ENCODE data around the gene FNDC10. TPM values are rescaled to one million over a fixed set of nuclear protein-coding genes. Genes with fewer than 3 reads are reported as not detected.
A peak's percentile ranks its signal among the peaks of the same experiment; 100 is the strongest.

The FNDC10 gene
- total RNA-seq, 1 donor from 2014 or later: 11.6 TPM

DNA sequence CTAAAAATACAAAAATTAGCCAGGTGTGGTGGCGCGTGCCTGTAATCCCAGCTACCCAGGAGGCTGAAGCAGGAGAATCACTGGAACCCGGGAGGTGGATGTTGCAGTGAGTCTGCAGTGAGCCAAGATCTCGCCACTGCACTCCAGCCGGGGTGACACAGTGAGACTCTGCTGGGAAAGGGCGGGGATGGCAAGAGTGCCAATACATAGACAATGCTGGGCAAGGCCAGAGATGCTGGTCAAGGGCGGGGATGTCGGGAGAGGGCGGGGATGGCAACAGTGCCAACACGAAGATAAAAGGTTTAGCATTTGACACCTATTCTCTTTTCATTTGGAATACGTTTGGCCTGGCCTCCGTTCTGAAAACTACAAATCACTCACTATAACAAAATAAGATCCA, 36.2 kb downstream of the FNDC10 start:
- Mint-ChIP-seq H3K9me3 (ENCODE audit: unreplicated experiment) (no peaks in the 10 kb centered on the region), H3K4me1 (ENCODE audit: unreplicated experiment) (peaks cover 3% of the 10 kb centered on the region), H3K4me3 (ENCODE audit: unreplicated experiment) (peak overlapping the region; percentile 72), H3K36me3 (ENCODE audit: low read depth, unreplicated experiment) (peaks cover 25% of the 10 kb centered on the region), H3K27ac (ENCODE audit: unreplicated experiment) (no peak overlapping the region), H3K27me3 (ENCODE audit: unreplicated experiment) (peaks cover 7% of the 10 kb centered on the region)
- TF ChIP-seq, protein P1, sequence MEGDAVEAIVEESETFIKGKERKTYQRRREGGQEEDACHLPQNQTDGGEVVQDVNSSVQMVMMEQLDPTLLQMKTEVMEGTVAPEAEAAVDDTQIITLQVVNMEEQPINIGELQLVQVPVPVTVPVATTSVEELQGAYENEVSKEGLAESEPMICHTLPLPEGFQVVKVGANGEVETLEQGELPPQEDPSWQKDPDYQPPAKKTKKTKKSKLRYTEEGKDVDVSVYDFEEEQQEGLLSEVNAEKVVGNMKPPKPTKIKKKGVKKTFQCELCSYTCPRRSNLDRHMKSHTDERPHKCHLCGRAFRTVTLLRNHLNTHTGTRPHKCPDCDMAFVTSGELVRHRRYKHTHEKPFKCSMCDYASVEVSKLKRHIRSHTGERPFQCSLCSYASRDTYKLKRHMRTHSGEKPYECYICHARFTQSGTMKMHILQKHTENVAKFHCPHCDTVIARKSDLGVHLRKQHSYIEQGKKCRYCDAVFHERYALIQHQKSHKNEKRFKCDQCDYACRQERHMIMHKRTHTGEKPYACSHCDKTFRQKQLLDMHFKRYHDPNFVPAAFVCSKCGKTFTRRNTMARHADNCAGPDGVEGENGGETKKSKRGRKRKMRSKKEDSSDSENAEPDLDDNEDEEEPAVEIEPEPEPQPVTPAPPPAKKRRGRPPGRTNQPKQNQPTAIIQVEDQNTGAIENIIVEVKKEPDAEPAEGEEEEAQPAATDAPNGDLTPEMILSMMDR (IDR thresholded peaks at IDR 0.05; ENCODE audit: unreplicated experiment): no peak
- no peak for DNase-seq (ENCODE audit: low spot score)

GRCh38 chr1:1562556-1563195, 37.3 kb downstream of the FNDC10 start:
- peaks cover 3% of the 10 kb centered on the region for H3K4me1 Mint-ChIP-seq (ENCODE audit: unreplicated experiment)
- H3K27ac Mint-ChIP-seq (ENCODE audit: unreplicated experiment): no peak overlapping the region
- DNase-seq (ENCODE audit: low spot score): no peak
- TF ChIP-seq, protein P1 (IDR thresholded peaks at IDR 0.05; ENCODE audit: unreplicated experiment): no peak
- H3K36me3 Mint-ChIP-seq (ENCODE audit: low read depth, unreplicated experiment): peaks cover 27% of the 10 kb centered on the region
- no peak overlapping the region for H3K4me3 Mint-ChIP-seq (ENCODE audit: unreplicated experiment)
- H3K9me3 Mint-ChIP-seq (ENCODE audit: unreplicated experiment): no peaks in the 10 kb centered on the region
- H3K27me3 Mint-ChIP-seq (ENCODE audit: unreplicated experiment): peaks cover 7% of the 10 kb centered on the region

DNA sequence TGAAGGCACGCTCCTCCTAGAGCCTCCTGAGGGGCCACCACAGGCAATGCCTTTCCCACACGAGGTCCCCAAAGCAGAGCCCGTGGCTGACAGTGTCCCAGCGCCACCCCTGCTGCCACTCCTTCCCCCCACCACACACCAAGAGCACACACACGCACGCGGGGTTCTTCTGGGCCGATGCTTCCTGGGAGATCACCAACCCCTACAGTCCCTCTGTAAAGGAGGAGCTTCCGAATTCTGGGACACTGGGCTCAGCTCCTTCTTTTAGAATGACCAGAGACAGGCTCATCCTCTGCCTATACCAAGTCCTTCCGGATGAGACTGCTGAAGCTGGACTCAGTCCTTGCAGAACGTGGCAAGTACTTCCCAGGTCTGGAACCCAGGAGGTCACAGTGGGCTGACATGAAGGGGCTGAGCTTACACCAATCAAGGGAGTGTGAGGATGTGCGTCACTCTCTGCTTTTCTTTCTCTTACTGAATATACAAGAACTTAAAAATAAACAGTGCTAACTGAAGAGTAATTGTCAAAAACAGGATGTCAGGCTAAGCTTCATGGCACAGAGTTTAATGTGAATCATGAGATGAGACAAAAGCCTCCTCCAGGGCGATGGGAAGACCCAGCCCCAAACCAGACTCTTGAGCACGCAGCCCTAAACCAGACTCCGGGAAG, 38.0 kb downstream of the FNDC10 start:
- H3K4me1 Mint-ChIP-seq (ENCODE audit: unreplicated experiment): peaks cover 3% of the 10 kb centered on the region
- no peaks in the 10 kb centered on the region for H3K9me3 Mint-ChIP-seq (ENCODE audit: unreplicated experiment)
- no peak overlapping the region for H3K4me3 Mint-ChIP-seq (ENCODE audit: unreplicated experiment)
- DNase-seq (ENCODE audit: low spot score): no peak
- H3K36me3 Mint-ChIP-seq (ENCODE audit: low read depth, unreplicated experiment): peaks cover 27% of the 10 kb centered on the region
- TF ChIP-seq, protein P1 (IDR thresholded peaks at IDR 0.05; ENCODE audit: unreplicated experiment): no peak
- peaks cover 6% of the 10 kb centered on the region for H3K27me3 Mint-ChIP-seq (ENCODE audit: unreplicated experiment)
- peak overlapping the region; percentile 77 for H3K27ac Mint-ChIP-seq (ENCODE audit: unreplicated experiment)

DNA sequence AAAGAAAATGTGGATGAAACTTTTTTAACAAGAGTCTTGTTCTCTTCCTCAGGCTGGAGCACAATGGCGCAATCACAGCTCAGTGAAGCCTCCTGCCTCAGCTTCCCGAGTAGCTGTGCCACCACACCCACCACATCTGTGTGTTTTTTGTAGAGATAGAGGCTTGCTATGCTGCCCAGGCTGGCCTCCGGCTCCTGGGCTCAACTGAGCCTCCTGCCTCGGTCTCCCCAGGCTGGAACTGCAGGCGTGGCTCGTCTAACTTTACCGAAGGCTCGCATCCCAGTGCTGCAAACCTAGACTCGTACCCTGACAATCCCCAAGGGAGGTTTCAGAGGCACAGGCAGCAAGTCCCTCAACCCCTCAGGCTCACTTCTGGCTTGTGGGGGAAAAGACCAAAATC, 39.8 kb downstream of the FNDC10 start:
- Mint-ChIP-seq H3K9me3 (ENCODE audit: unreplicated experiment) (no peaks in the 10 kb centered on the region), H3K4me1 (ENCODE audit: unreplicated experiment) (peaks cover 3% of the 10 kb centered on the region), H3K4me3 (ENCODE audit: unreplicated experiment) (no peak overlapping the region), H3K27ac (ENCODE audit: unreplicated experiment) (peak overlapping the region; percentile 24), H3K27me3 (ENCODE audit: unreplicated experiment) (peaks cover 3% of the 10 kb centered on the region), H3K36me3 (ENCODE audit: low read depth, unreplicated experiment) (peaks cover 24% of the 10 kb centered on the region)
- TF ChIP-seq, protein P1 (IDR thresholded peaks at IDR 0.05; ENCODE audit: unreplicated experiment): no peak
- DNase-seq (ENCODE audit: low spot score): no peak

DNA sequence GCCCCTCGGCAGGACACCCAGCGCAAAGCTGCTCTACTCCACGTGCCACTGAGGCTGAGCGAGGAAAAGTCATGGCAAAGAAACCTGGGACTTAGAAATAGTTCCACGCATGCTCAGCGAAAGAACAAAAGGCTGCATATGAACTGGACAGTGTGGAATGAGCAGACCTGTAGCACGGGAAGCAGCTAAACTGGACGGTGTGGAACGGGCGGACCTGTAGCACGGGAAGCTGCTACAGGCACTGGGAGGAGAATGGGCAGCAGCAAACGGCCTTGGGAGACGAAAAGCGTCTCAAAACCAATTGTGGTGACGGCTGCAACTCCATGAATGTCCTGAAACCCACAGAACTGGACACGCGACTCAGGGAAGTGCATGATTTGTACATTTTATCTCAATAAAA, 40.9 kb downstream of the FNDC10 start:
- Mint-ChIP-seq H3K4me3 (ENCODE audit: unreplicated experiment) (peak overlapping the region; percentile 23), H3K4me1 (ENCODE audit: unreplicated experiment) (no peaks in the 10 kb centered on the region), H3K27me3 (ENCODE audit: unreplicated experiment) (peaks cover 3% of the 10 kb centered on the region), H3K9me3 (ENCODE audit: unreplicated experiment) (no peaks in the 10 kb centered on the region), H3K36me3 (ENCODE audit: low read depth, unreplicated experiment) (peaks cover 14% of the 10 kb centered on the region), H3K27ac (ENCODE audit: unreplicated experiment) (peak overlapping the region; percentile 31)
- no peak for DNase-seq (ENCODE audit: low spot score)
- TF ChIP-seq, protein P1 (IDR thresholded peaks at IDR 0.05; ENCODE audit: unreplicated experiment): no peak

Data from endothelial cell (in vitro differentiated cells).